ENCODE results near the gene LMTK3.

LMTK3 gene

GRCh38 chr19:48556163-48556562 lies 44.5 kb upstream of the LMTK3 start:
- no peaks in the 10 kb centered on the region for H3K9me3 ChIP-seq
- no peak overlapping the region for H3K4me3 ChIP-seq (ENCODE audit: low read depth, low read length)
- no peak for DNase-seq
- no peaks in the 10 kb centered on the region for H3K4me1 ChIP-seq
- no peak for TF ChIP-seq CTCF (IDR thresholded peaks at IDR 0.05; ENCODE audit: low read depth, low read length)
- H3K36me3 ChIP-seq = no peaks in the 10 kb centered on the region
- H3K27me3 ChIP-seq = peaks cover 4% of the 10 kb centered on the region

GRCh38 chr19:48554385-48555091 lies 42.9 kb upstream of the LMTK3 start:
- no peak overlapping the region for H3K4me3 ChIP-seq (ENCODE audit: low read depth, low read length)
- no peaks in the 10 kb centered on the region for H3K36me3 ChIP-seq
- no peaks in the 10 kb centered on the region for H3K4me1 ChIP-seq
- DNase-seq = no peak
- peaks cover 6% of the 10 kb centered on the region for H3K27me3 ChIP-seq
- no peak for TF ChIP-seq CTCF (IDR thresholded peaks at IDR 0.05; ENCODE audit: low read depth, low read length)
- H3K9me3 ChIP-seq = no peaks in the 10 kb centered on the region

GRCh38 chr19:48553676-48554384 lies 42.2 kb upstream of the LMTK3 start:
- H3K9me3 ChIP-seq = no peaks in the 10 kb centered on the region
- no peaks in the 10 kb centered on the region for H3K4me1 ChIP-seq
- DNase-seq = peak; percentile 36
- TF ChIP-seq CTCF (IDR thresholded peaks at IDR 0.05; ENCODE audit: low read depth, low read length) = no peak
- H3K4me3 ChIP-seq (ENCODE audit: low read depth, low read length) = no peak overlapping the region
- peaks cover 11% of the 10 kb centered on the region for H3K27me3 ChIP-seq
- no peaks in the 10 kb centered on the region for H3K36me3 ChIP-seq

- Histone ChIP-seq H3K4me3 (ENCODE audit: low read depth, low read length) (no peak overlapping the region), H3K27me3 (peaks cover 11% of the 10 kb centered on the region), H3K4me1 (no peaks in the 10 kb centered on the region), H3K36me3 (no peaks in the 10 kb centered on the region), H3K9me3 (no peaks in the 10 kb centered on the region)
- DNase-seq = no peak
- no peak for TF ChIP-seq CTCF (IDR thresholded peaks at IDR 0.05; ENCODE audit: low read depth, low read length)
Measured at GRCh38 chr19:48552406-48553322, 41.0 kb upstream of the LMTK3 start.

GRCh38 chr19:48551437-48552302 lies 40.0 kb upstream of the LMTK3 start, which contains the start of gene SULT2B1:
Gene SULT2B1, plus strand, starts transcription at chr19:48552172. Its CDS starts 81 bp downstream, at chr19:48552253.
- Histone ChIP-seq H3K4me1 (no peaks in the 10 kb centered on the region), H3K4me3 (ENCODE audit: low read depth, low read length) (no peak within 1 kb of the TSS), H3K9me3 (no peaks in the 10 kb centered on the region), H3K36me3 (no peaks in the 10 kb centered on the region), H3K27me3 (peaks cover 11% of the 10 kb centered on the region)
- TF ChIP-seq CTCF (IDR thresholded peaks at IDR 0.05; ENCODE audit: low read depth, low read length) = no peak
- no peak for DNase-seq

Measured in BE2C (cell line).